Suppressor macrophage (primary cell): Measurements from ENCODE around the gene RBMS2.
A peak's percentile ranks its signal among the peaks of the same experiment; 100 is the strongest.

Experiments
- DNase-seq, 4 experiments: peaks; one replicate each; pipeline ENCODE4 v3.0.0-alpha.2; 2020 to 2022

Gene RBMS2

GRCh38 chr12:56581418-56582145, 60.0 kb downstream of the RBMS2 start:
- DNase-seq, result no peak

- DNase-seq, result no peak
Observed at GRCh38 chr12:56585098-56585497, 63.5 kb downstream of the RBMS2 start.

- DNase-seq, result no peak
Observed at GRCh38 chr12:56589783-56590182, 68.2 kb downstream of the RBMS2 start.

- peak in 3 of 4 experiments; percentile 28 to 39 (median 34) for DNase-seq
Observed at GRCh38 chr12:56590237-56590830, 68.7 kb downstream of the RBMS2 start.

- no peak for DNase-seq
Observed at GRCh38 chr12:56591126-56591525, 69.5 kb downstream of the RBMS2 start.

GRCh38 chr12:56591961-56592360, 70.3 kb downstream of the RBMS2 start:
- DNase-seq, result no peak

- DNase-seq, result peak; percentile 62 to 72 (median 67)
Observed at GRCh38 chr12:56593909-56594621, 72.4 kb downstream of the RBMS2 start.

- no peak for DNase-seq
Observed at GRCh38 chr12:56596815-56597214, 75.2 kb downstream of the RBMS2 start.

- DNase-seq, result no peak
Observed at GRCh38 chr12:56599041-56599440, 77.4 kb downstream of the RBMS2 start.

GRCh38 chr12:56599797-56600196, 78.2 kb downstream of the RBMS2 start:
- DNase-seq, result no peak

- no peak for DNase-seq
Observed at GRCh38 chr12:56600753-56601152, 79.1 kb downstream of the RBMS2 start.

GRCh38 chr12:56601503-56601902, 79.9 kb downstream of the RBMS2 start:
- peak in 2 of 4 experiments; percentile 22 to 33 for DNase-seq

- no peak for DNase-seq
Observed at GRCh38 chr12:56602239-56602638, 80.6 kb downstream of the RBMS2 start.

- DNase-seq, result no peak
Observed at GRCh38 chr12:56604355-56604754, 82.7 kb downstream of the RBMS2 start.

GRCh38 chr12:56614627-56615026, 93.0 kb downstream of the RBMS2 start:
- DNase-seq, result no peak

- DNase-seq, result no peak
Observed at GRCh38 chr12:56616244-56616643, 94.6 kb downstream of the RBMS2 start.

- DNase-seq, result no peak
Observed at GRCh38 chr12:56616925-56617324, 95.3 kb downstream of the RBMS2 start.

- DNase-seq, result no peak
Observed at GRCh38 chr12:56622535-56622934, 100.9 kb downstream of the RBMS2 start.

- DNase-seq, result no peak
Observed at GRCh38 chr12:56626701-56627100, 105.1 kb downstream of the RBMS2 start.

GRCh38 chr12:56628671-56629458, 107.2 kb downstream of the RBMS2 start:
- peak; percentile 47 to 73 (median 72) for DNase-seq

GRCh38 chr12:56629459-56630179, 108.0 kb downstream of the RBMS2 start:
- DNase-seq, result peak in 3 of 4 experiments; percentile 21 to 42 (median 24)

GRCh38 chr12:56630180-56630632, 108.6 kb downstream of the RBMS2 start, which contains the start of gene BAZ2A:
TSS of gene BAZ2A (minus strand) at chr12:56630326. CDS start at chr12:56617530, 12,796 bp downstream.
- peak; percentile 81 to 93 (median 88) for DNase-seq
